SW480 (cell line): ENCODE measurements around the gene PSMB3.
"Not testable (repeated sequence)": the region's sequence is repeated elsewhere in the genome, so short reads cannot be mapped to it uniquely, and the experiment has no call there.

Experiments
- DNase-seq: peaks from one replicate; pipeline ENCODE4 v3.0.0-alpha.2; 2016; ENCODE audit warnings: low spot score

Gene PSMB3

GRCh38 chr17:38749223-38750043 is 3.1 kb upstream of the PSMB3 start:
- DNase-seq: peak; percentile 88

- no peak for DNase-seq
These were observed 2.6 kb upstream of the PSMB3 start for GRCh38 chr17:38750044-38750311.

- peak; percentile 81 for DNase-seq
These were observed 2.0 kb upstream of the PSMB3 start for GRCh38 chr17:38750312-38751121.

GRCh38 chr17:38751144-38751807 is 1.3 kb upstream of the PSMB3 start:
- DNase-seq: peak; percentile 50

GRCh38 chr17:38751808-38752307 is 683 bp upstream of the PSMB3 start:
- peak; percentile 83 for DNase-seq

GRCh38 chr17:38753071-38753506 is 548 bp downstream of the PSMB3 start:
- no peak for DNase-seq

- DNase-seq: peak; percentile 30
These were observed 9.1 kb downstream of the PSMB3 start for GRCh38 chr17:38761612-38762011.

GRCh38 chr17:38762231-38762630 is 9.7 kb downstream of the PSMB3 start:
- DNase-seq: no peak

- DNase-seq: no peak
These were observed 13.8 kb downstream of the PSMB3 start for GRCh38 chr17:38766341-38766740.

GRCh38 chr17:38768417-38768816 is 15.9 kb downstream of the PSMB3 start:
- DNase-seq: no peak

GRCh38 chr17:38773258-38773657 is 20.7 kb downstream of the PSMB3 start:
- DNase-seq: no peak

GRCh38 chr17:38777641-38778250 is 25.2 kb downstream of the PSMB3 start:
- DNase-seq: no peak

- DNase-seq: no peak
These were observed 27.6 kb downstream of the PSMB3 start for GRCh38 chr17:38779965-38780752.

- no peak for DNase-seq
These were observed 30.7 kb downstream of the PSMB3 start for GRCh38 chr17:38783227-38783626.

GRCh38 chr17:38786372-38786771 is 33.8 kb downstream of the PSMB3 start:
- no peak for DNase-seq

- DNase-seq: not testable (repeated sequence)
These were observed 35.5 kb downstream of the PSMB3 start for GRCh38 chr17:38787999-38788398.

- no peak for DNase-seq
These were observed 36.6 kb downstream of the PSMB3 start for GRCh38 chr17:38789185-38789584.

- not testable (repeated sequence) for DNase-seq
These were observed 37.7 kb downstream of the PSMB3 start for GRCh38 chr17:38790148-38790707.

- DNase-seq: no peak
These were observed 38.6 kb downstream of the PSMB3 start for GRCh38 chr17:38791162-38791561.

GRCh38 chr17:38794221-38794620 is 41.7 kb downstream of the PSMB3 start:
- DNase-seq: no peak
